ENCODE data around the gene MAPK1. TPM values are rescaled to one million over a fixed set of nuclear protein-coding genes. Genes with fewer than 3 reads are reported as not detected.

The MAPK1 gene
- total RNA-seq, 1 donor from 2014 or later: 92.9 TPM

- Mint-ChIP-seq H3K4me3 (peak overlapping the region; percentile 96), H3K27me3 (ENCODE audit: low read depth) (no peaks in the 10 kb centered on the region), H3K36me3 (no peaks in the 10 kb centered on the region), H3K4me1 (peaks cover 35% of the 10 kb centered on the region), H3K27ac (peak overlapping the region; percentile 95), H3K9me3 (no peaks in the 10 kb centered on the region)
- no peak for TF ChIP-seq CTCF (IDR thresholded peaks at IDR 0.05; ENCODE audit: unreplicated experiment)
- peak; percentile 20 to 49 for DNase-seq (ENCODE audit: low spot score in 2 of 2, unreplicated experiment in 2 of 2)
Observed at GRCh38 chr22:21866833-21867527, 465 bp downstream of the MAPK1 start.

GRCh38 chr22:21865041-21865440, 2.4 kb downstream of the MAPK1 start:
- no peak overlapping the region for H3K4me3 Mint-ChIP-seq
- no peaks in the 10 kb centered on the region for H3K36me3 Mint-ChIP-seq
- H3K27ac Mint-ChIP-seq: peak overlapping the region; percentile 55
- no peaks in the 10 kb centered on the region for H3K9me3 Mint-ChIP-seq
- no peak for DNase-seq (ENCODE audit: low spot score in 2 of 2, unreplicated experiment in 2 of 2)
- H3K27me3 Mint-ChIP-seq (ENCODE audit: low read depth): no peaks in the 10 kb centered on the region
- TF ChIP-seq CTCF (IDR thresholded peaks at IDR 0.05; ENCODE audit: unreplicated experiment): no peak
- H3K4me1 Mint-ChIP-seq: peaks cover 51% of the 10 kb centered on the region

GRCh38 chr22:21862386-21863245, 4.8 kb downstream of the MAPK1 start:
- no peaks in the 10 kb centered on the region for H3K36me3 Mint-ChIP-seq
- TF ChIP-seq CTCF (IDR thresholded peaks at IDR 0.05; ENCODE audit: unreplicated experiment): no peak
- H3K9me3 Mint-ChIP-seq: no peaks in the 10 kb centered on the region
- DNase-seq (ENCODE audit: low spot score in 2 of 2, unreplicated experiment in 2 of 2): no peak
- H3K4me3 Mint-ChIP-seq: no peak overlapping the region
- H3K27ac Mint-ChIP-seq: no peak overlapping the region
- H3K27me3 Mint-ChIP-seq (ENCODE audit: low read depth): no peaks in the 10 kb centered on the region
- peaks cover 56% of the 10 kb centered on the region for H3K4me1 Mint-ChIP-seq

- no peaks in the 10 kb centered on the region for H3K9me3 Mint-ChIP-seq
- no peaks in the 10 kb centered on the region for H3K36me3 Mint-ChIP-seq
- H3K27ac Mint-ChIP-seq: peak overlapping the region; percentile 23
- no peaks in the 10 kb centered on the region for H3K27me3 Mint-ChIP-seq (ENCODE audit: low read depth)
- no peak overlapping the region for H3K4me3 Mint-ChIP-seq
- peaks cover 56% of the 10 kb centered on the region for H3K4me1 Mint-ChIP-seq
- no peak for DNase-seq (ENCODE audit: low spot score in 2 of 2, unreplicated experiment in 2 of 2)
- TF ChIP-seq CTCF (IDR thresholded peaks at IDR 0.05; ENCODE audit: unreplicated experiment): no peak
Observed at GRCh38 chr22:21861851-21862250, 5.6 kb downstream of the MAPK1 start.

- no peaks in the 10 kb centered on the region for H3K36me3 Mint-ChIP-seq
- H3K27ac Mint-ChIP-seq: peak overlapping the region; percentile 23
- no peaks in the 10 kb centered on the region for H3K27me3 Mint-ChIP-seq (ENCODE audit: low read depth)
- H3K4me1 Mint-ChIP-seq: peaks cover 52% of the 10 kb centered on the region
- no peak overlapping the region for H3K4me3 Mint-ChIP-seq
- no peak for DNase-seq (ENCODE audit: low spot score in 2 of 2, unreplicated experiment in 2 of 2)
- TF ChIP-seq CTCF (IDR thresholded peaks at IDR 0.05; ENCODE audit: unreplicated experiment): no peak
- no peaks in the 10 kb centered on the region for H3K9me3 Mint-ChIP-seq
Observed at GRCh38 chr22:21861264-21861848, 6.1 kb downstream of the MAPK1 start.

All from mesothelial cell of epicardium (in vitro differentiated cells).